ENCODE measurements around the gene ACBD6.

Gene ACBD6

DNA sequence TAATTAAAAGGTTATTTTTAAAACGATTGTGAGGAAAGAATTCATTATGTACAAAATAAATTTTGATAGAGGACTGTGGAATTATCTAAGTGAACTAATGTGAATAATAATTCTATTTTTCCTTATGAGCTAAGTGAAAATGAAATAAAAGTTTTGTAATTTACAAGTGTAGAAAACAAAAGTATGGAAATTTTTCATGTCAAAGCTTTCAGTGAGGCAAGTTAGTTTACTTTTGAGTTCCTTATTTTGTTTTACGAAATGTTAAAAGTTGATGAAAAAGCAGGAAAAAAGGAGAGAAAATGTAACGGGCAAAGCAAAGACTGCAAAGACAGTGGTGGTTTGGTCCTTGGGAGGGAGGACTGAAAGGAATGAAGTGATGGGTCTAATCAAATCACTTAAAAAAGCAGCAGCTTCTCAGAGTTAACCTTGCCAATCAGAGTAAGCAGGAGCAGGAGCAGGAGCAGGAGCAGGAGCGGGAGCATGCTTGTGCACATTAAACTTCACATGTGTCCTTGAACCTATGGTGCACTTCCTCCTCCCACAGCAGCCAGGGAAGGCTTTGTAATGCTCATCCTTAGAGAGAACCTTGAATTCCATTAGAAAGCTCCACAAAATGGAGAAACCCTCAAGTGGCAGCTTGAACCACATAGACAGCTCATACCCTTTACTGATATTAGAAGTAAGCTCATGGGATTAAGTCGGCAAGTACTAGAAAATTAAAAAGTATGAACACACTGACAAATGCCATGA, 139.0 kb downstream of the ACBD6 start:
- DNase-seq = no peak

- DNase-seq = peak; percentile 29
These were observed 141.9 kb downstream of the ACBD6 start for GRCh38 chr1:180360333-180361075.

GRCh38 chr1:180358649-180359048, 143.7 kb downstream of the ACBD6 start:
- DNase-seq = no peak

- no peak for DNase-seq
These were observed 148.4 kb downstream of the ACBD6 start for GRCh38 chr1:180353945-180354344.

GRCh38 chr1:180352588-180352987, 149.8 kb downstream of the ACBD6 start:
- no peak for DNase-seq

DNA sequence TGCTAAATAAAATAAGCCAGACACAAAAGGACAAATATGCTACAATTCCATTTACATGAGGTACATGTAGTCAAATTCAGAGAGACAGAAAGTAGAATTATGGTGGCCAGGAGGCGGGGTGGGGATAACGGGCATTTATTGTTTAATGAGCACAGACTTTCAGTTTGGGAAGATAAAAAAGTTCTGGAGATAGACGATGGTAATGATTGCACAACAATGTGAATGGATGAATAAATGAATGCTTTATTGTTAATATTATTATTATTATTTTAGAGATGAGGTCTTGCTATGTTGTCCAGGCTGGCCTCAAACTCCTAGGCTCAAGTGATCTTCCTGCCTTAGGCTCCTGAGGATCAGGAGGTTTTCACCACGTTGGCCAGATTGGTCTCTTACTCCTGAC, 150.4 kb downstream of the ACBD6 start:
- DNase-seq = no peak

- DNase-seq = no peak
These were observed 157.2 kb downstream of the ACBD6 start for GRCh38 chr1:180345148-180345547.

GRCh38 chr1:180343921-180344769, 158.2 kb downstream of the ACBD6 start:
- peak; percentile 39 for DNase-seq

- no peak for DNase-seq
These were observed 175.3 kb downstream of the ACBD6 start for GRCh38 chr1:180327089-180327488.

DNA sequence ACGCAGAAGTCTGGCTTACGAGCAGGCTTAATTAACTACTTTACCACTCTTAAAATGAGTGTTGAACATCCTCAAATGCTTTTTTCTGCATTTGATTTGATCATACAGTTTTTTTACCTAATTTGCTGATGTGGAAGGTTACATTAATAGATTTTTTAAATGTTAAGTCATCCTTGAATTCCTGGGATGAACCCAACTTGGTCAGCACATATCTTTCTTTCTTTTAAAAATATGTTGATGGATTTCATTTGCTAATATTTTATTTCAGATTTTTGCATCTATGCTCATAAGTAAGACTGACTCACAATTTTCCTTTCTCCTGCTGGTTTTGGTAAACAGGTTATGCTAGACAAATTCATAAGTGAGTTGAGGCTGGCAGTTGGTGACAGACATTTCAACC, 189.5 kb downstream of the ACBD6 start:
- DNase-seq = peak; percentile 37

DNA sequence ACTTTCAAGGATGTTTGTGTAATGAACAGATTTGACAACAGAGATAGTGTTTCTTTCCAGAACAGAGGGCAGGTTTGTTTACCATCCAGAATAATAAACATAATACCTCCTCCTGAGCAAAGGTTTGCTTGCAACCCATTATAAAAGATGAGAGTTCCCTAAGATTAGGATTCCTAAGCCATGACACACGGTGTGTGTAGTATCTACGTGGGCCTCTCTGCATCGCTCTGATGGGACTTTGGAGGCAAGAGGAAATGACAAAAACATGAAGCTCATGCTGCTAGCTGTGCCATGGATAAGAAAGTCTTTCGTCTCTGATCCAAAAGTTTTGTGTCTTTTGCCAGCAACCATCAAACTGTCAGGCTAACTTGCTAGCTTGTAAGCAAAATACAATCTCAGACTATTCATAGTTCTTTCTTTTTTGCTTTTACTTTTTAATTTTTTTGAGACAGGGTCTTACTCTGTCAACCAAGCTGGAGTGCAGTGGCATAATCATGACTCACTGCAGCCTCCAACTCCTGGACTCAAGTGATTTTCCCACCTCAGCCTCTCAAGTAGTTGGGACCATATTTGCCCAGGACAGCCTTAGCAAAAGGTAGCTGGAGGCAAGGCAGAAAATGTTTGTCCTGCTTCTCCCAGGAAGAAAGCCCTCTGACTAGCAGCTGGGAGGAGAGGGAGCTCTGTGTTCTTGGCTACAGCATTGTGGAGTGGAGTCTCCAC, 191.2 kb downstream of the ACBD6 start:
- peak; percentile 53 for DNase-seq

DNA sequence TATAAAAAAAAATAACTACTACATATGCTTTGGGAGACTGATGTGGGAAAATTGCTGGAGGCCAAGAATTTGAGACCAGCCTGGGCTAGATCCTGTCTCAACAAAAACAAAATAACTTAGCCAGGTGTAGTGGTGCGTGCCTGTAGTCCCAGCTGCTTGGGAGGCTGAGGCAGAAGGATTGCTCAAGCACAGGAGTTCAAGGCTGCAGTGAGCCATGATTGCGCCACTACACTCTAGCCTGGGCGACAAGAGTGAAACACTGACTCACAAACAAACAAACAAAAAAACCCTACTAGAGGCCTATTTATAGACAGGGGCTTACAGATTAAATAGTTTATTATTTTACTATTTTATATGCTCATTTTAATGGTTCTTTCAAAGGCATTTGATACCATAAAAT, 192.3 kb downstream of the ACBD6 start:
- DNase-seq = peak; percentile 18

DNA sequence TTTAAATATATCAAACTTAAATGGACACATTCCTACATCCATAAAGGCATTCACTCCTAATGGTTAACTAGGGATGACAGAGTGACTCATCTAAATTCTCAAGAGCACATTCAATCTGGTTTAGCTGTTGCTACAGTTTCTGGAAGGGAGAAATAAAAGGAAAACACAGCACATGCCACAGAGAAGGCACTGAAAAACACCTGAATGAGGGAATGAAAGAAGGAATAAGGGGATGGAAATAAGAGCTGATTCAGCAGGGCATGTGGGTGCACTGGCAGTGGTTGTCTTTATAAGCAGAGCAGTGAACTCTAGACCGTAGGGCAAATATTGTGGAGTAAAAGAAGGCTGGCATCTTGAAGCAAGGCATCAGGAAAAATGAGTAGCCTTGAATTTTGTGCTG, 193.0 kb downstream of the ACBD6 start:
- peak; percentile 71 for DNase-seq

DNA sequence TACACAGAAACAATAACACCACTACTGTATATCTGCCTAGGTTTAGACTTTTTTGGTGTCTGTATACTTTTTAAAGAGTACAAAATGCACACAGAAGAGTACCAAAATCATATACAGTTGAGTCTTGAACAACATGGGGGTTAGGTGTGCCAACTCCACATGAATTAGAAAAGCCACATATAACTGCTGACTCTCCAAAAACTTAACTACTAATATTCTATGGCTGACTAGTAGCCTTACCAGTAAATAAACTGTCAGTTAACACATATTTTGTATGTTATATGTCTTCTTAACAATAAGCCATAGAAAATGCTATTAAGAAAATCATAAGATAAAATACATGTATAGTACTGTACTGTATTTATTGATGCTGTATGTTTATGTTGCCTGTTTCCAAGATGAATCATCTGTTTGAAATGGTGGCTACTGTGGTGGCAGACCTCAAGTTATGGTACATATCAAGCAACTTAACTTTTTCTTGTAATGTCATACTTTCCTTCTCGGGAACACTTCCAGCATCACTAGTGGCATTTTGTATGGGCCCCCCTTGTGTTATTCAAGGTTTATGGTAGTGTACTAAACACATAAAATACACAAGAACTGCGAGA, 201.1 kb downstream of the ACBD6 start:
- DNase-seq = peak; percentile 50

DNA sequence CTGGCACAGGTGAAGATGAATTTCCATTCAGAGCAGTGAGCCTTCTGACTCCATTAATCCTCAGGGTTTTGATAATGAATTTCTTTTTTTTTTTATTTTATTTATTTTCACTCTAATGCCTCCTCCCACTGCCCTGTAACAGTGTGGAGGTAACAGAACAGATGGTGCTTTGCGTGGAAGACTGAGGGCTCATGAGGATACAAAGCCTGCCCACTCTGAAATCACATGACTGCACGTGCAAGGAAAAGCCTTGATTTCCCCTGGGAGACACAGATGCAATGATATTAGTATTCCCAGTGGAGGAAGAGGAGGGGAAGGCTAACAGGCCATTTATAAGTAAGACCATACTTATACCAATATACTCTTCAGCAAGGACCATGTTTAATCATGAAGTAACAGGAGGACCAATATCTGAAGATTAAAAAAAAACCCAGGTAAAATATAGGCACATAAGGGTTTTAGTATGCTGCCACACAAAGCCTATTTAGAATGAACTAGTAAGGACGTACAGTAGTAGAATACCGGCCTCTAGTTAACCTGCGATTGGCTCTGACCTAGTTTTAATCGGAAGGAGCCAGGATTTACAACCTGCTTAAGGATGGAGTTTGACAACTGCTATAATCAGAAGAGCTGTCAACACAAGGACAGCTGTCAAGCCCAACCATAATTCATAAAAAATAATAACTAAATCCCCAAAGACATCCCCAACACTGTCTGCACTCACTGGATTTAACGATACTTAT, 202.7 kb downstream of the ACBD6 start:
- DNase-seq = no peak

GRCh38 chr1:180295999-180296398, 206.4 kb downstream of the ACBD6 start:
- DNase-seq = no peak

DNA sequence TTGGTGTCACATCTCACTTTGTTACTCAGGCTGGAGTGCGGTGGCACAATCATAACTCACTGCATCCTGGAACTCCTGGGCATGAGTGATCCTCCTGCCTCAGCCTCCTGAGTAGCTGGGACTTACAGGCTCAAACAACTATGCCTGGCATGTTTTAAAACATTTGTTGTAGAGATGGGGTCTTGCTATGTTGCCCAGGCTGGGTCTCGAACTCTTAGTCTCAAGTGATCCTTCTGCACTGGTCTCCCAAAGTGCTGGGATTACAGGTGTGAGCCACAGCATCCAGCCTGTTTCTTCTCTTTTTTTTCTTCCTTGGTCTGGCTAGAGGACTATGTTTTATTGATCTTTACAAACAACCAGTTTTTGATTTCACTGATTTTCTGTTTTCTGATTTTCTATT, 207.7 kb downstream of the ACBD6 start:
- no peak for DNase-seq

DNA sequence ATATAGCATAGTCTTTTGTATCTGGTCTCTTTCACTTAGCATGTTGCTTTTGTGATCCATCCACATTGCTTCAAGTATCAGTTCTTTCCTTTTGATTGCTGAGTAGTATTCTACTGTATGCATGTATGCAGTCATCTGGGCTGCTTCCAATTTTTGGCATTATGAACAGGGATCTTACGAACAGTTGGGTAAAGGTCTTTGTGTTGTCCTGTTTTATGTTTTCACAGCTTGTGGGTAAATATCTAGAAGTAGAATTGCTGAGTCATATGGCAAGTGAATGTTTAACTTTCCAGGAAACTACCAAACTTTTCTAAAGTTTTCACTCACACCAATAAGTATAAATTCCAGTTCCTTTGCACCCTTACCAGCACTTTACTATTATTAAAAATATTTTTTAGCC, 211.4 kb downstream of the ACBD6 start:
- DNase-seq = no peak

- DNase-seq = no peak
These were observed 211.9 kb downstream of the ACBD6 start for GRCh38 chr1:180290265-180291001.

DNA sequence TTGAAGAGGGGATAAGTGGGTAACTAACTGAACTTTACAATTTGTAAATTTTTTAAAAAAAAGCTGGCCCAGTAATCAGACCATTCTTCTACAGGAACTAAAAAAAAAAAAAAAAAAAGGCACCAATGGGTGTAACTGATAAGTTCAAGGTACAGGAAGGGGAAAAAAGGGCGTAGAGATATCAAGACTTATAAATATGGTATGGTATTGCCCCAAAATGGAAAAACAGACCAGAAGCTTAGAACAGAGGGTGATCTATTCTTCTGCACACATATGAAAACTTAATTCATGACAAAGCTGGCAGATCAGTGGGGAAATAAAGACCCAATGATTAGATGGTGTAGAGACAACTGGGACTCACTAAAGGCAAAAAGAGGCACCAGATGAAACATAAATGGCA, 213.4 kb downstream of the ACBD6 start:
- no peak for DNase-seq

Data from fibroblast of skin of right quadriceps (primary cell).